MG63 (cell line): ENCODE results near the gene PBX3. TPM values are rescaled to one million over a fixed set of nuclear protein-coding genes. Genes with fewer than 3 reads are reported as not detected.
A peak's percentile ranks its signal among the peaks of the same experiment; 100 is the strongest.

Experiments used
- DNase-seq: peaks from one replicate; pipeline ENCODE4 v3.0.0-alpha.2; 2020
- H3K27me3 ChIP-seq: fragments of 250-450 bp; sonication (Bioruptor Pico); 2 replicates; pipeline ENCODE4 v1.5.1; 2020; ENCODE audit warnings: mild to moderate bottlenecking, moderate library complexity
- H3K36me3 ChIP-seq: fragments of 250-450 bp; sonication (Bioruptor Pico); 2 replicates; pipeline ENCODE4 v1.5.1; 2020; ENCODE audit warnings: mild to moderate bottlenecking, moderate library complexity
- H3K4me3 ChIP-seq: fragments of 250-450 bp; sonication (Bioruptor Pico); 2 replicates; pipeline ENCODE4 v1.5.1; 2020; ENCODE audit warnings: mild to moderate bottlenecking, moderate library complexity
- H3K9me3 ChIP-seq: fragments of 250-450 bp; sonication (Bioruptor Pico); 2 replicates; pipeline ENCODE4 v1.5.1; 2020; ENCODE audit warnings: mild to moderate bottlenecking, moderate library complexity
- total RNA-seq: library from RNA; depleted of rRNA; stranded (reverse); fragments of >200 nt; shearing (Covaris generic); gene quantifications from 2 replicates; pipeline ENCODE4 v1.2.3, GENCODE V29; 2014; ENCODE audit warnings: low replicate concordance

PBX3 gene
- total RNA-seq, 1 experiment from 2014 or later: 12.4 TPM

DNA sequence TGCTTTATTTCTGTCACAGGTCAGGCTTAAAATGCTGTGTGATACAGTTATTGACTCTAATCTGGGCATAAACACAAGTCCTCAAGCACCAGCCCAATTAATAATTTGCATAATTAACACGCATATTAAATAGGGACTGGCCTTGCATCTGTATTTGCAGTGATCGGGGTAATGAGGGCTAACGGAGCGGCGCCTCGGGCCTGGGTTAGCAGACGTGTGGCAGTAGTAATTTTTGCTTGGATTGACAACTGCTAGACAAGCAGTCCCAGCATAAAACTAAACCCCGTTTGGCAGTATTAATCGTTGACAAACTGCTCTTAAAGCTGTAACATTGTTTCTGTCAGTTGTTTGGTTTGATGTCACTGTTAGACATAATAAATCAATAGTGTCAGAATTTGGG is 109.2 kb downstream of the PBX3 start:
- H3K9me3 ChIP-seq: 0 out of 2 replicates have a peak, but pooled peaks cover 1% of the 10 kb centered on the region
- no peaks in the 10 kb centered on the region for H3K27me3 ChIP-seq
- no peak overlapping the region for H3K4me3 ChIP-seq
- no peaks in the 10 kb centered on the region for H3K36me3 ChIP-seq
- no peak for DNase-seq

GRCh38 chr9:125861405-125862058 is 114.4 kb downstream of the PBX3 start:
- no peaks in the 10 kb centered on the region for H3K36me3 ChIP-seq
- H3K27me3 ChIP-seq: no peaks in the 10 kb centered on the region
- H3K4me3 ChIP-seq: no peak overlapping the region
- H3K9me3 ChIP-seq: peaks cover 4% of the 10 kb centered on the region; the same call in 1 of the 2 replicates
- no peak for DNase-seq

DNA sequence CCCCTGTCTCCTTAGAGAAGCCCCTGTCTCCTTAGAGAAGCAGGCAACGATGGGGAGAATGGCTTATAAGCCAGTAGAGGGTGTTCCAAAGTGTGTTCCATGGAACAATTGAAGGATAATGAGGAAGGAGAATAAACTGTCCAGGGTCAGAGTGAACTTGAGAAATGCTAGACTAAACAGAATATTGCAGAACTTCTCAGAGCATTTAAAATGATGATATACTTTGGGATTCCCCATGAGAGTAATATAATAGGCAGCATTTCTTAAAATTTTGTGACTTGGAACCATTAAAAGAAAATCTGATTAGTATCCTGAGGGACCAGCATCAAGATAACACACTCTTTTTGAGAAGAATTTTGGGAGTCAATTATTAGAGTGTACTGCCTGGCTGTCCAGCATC is 116.8 kb downstream of the PBX3 start:
- H3K27me3 ChIP-seq: no peaks in the 10 kb centered on the region
- H3K36me3 ChIP-seq: no peaks in the 10 kb centered on the region
- no peak overlapping the region for H3K4me3 ChIP-seq
- peaks cover 4% of the 10 kb centered on the region; the same call in 1 of the 2 replicates for H3K9me3 ChIP-seq
- no peak for DNase-seq

DNA sequence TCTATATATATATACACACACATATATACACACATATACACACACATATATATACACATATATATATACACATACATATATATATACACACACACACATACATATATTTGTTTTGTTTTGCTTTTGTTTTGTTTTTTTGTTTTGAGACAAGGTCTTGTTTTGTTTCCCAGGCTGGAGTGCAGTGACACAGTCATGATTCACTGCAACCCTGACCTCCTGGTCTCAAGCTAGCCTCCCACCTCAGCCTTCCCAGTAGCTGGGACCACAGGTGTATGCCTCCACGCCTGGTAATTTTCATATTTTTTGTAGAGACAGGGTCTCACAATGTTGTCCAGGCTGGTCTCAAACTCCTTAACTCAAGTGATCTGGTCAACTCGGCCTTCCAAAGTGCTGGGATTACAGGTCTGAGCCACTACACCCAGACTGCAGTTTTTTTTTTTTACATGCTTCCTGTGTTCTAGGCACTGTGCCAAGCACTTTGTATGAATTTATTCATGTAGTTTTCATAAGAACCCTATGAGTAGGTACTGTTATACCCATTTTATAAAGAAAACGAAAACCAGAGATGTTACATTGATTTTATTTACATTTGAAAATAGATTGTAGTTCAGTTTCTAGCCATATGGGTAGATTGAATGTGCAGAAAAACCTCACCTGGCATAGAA is 120.7 kb downstream of the PBX3 start:
- DNase-seq: no peak
- Histone ChIP-seq H3K36me3 (no peaks in the 10 kb centered on the region), H3K4me3 (no peak overlapping the region), H3K9me3 (no peaks in the 10 kb centered on the region), H3K27me3 (no peaks in the 10 kb centered on the region)

DNA sequence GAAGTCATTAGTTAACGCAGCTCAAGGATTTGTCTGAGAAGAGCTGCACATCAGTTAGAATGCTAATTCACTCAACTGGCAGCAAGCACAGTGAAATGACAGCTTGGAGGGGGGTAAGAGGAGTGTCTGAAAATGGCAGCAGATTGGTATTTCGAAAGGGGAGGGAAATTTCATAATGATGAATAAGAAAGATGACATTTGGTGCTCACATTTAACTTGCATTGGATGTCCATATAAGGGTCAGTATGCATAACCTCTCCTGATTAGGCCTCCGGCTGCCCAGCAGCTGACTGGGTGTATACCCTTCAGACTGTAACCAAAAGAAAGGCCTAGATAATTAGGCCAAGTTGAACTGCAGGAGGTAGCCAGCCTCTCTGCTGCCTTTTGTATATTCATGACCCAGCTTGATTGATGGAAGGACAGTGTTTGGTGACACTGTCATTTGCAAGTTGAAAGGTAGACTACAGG is 131.0 kb downstream of the PBX3 start:
- Histone ChIP-seq H3K9me3 (no peaks in the 10 kb centered on the region), H3K27me3 (no peaks in the 10 kb centered on the region), H3K4me3 (no peak overlapping the region), H3K36me3 (no peaks in the 10 kb centered on the region)
- no peak for DNase-seq

GRCh38 chr9:125881042-125881441 is 133.9 kb downstream of the PBX3 start:
- H3K36me3 ChIP-seq: no peaks in the 10 kb centered on the region
- no peak for DNase-seq
- H3K9me3 ChIP-seq: no peaks in the 10 kb centered on the region
- no peak overlapping the region for H3K4me3 ChIP-seq
- H3K27me3 ChIP-seq: no peaks in the 10 kb centered on the region

DNA sequence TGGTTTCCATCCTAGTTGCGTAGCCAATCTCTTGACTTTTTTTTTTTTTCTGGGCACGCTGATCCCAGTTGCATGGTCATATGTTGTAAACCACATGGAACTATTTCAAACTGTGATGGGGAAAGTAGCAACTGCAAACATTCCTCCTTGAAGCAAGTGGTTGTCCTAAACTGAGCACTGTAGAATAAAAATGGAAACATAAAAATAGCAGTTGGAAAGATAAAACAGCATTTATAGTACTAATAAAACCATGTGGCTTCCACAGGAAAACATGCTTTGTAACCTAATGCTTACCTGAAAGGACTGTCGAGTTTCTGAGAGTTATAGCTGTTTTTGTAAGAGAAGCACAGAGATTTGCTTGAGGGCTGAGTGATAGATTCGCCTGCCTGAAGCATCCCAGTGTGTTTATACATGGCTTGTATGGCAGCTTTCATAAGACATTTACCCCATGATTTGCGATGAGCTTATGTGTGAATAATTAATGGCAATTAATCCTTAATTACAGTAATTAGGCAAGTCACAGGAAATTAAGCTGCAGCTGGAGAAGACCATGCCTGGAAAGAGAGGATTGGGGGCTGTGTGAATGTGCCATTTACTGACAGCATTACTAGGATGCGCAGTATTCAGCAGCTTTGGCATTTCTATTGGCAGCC is 136.5 kb downstream of the PBX3 start:
- no peak for DNase-seq
- Histone ChIP-seq H3K9me3 (no peaks in the 10 kb centered on the region), H3K36me3 (no peaks in the 10 kb centered on the region)

DNA sequence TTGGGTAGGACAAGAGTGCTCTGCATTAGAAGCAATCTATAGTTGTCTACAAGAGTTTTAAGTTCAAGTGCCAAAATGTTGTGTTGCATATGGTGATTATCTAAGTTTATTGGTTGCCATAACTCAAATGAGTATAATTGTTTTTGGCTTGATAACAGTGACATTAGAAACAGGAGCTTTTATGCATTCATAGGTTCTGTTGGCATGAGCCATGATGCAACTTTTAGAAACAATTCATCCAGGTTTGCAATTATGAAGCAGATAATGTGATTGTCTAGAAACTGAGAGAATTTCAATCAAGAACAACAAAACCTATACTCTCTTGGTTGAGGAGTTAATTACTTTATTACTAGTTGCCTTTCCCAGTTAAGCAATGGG is 137.0 kb downstream of the PBX3 start:
- Histone ChIP-seq H3K4me3 (no peak overlapping the region), H3K27me3 (no peaks in the 10 kb centered on the region), H3K9me3 (no peaks in the 10 kb centered on the region), H3K36me3 (no peaks in the 10 kb centered on the region)
- DNase-seq: no peak

More for the DNA sequence above, 136.5 kb downstream of the PBX3 start:
- Histone ChIP-seq H3K4me3 (no peak overlapping the region), H3K27me3 (no peaks in the 10 kb centered on the region)

GRCh38 chr9:125885405-125886034 is 138.3 kb downstream of the PBX3 start:
- no peaks in the 10 kb centered on the region for H3K36me3 ChIP-seq
- DNase-seq: no peak
- H3K9me3 ChIP-seq: no peaks in the 10 kb centered on the region
- no peak overlapping the region for H3K4me3 ChIP-seq
- no peaks in the 10 kb centered on the region for H3K27me3 ChIP-seq

DNA sequence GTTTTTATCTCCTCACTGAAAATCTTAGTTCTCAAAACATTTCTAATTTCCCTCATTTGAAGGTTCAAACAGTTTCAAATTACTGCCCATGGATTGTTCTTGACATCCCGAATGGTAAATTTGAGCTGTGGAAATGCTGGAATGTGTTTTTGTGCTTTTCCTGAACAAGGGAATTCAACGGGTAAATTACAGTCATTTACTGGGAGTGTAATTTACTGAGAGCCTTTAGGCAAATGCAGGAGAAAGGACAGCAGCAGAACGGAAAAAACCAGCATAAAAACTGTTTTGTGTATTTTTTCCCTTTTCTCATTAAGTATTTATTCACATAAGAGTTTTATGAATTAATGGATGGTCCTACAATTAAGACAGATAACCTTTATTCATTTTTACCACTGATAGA is 139.2 kb downstream of the PBX3 start:
- no peaks in the 10 kb centered on the region for H3K9me3 ChIP-seq
- H3K27me3 ChIP-seq: no peaks in the 10 kb centered on the region
- H3K4me3 ChIP-seq: no peak overlapping the region
- no peak for DNase-seq
- H3K36me3 ChIP-seq: no peaks in the 10 kb centered on the region

DNA sequence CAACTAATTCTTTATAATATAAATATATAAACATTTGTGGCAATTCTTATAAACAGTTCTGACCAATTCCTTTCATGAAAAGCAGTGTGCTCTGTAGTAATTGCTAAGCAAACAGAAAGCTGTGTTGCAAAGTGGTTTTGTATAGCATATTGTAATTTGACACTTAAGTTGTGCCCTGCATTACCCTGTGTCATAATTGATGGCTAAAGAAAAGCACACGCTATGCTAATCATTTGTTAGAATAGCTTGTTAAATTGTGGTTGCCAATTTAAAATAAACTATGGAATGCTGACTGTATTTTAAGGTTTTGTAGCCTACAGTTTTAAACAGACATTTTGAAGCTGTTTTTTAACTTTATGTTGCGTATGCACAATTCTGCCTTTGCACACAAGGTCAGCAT is 140.0 kb downstream of the PBX3 start:
- H3K9me3 ChIP-seq: no peaks in the 10 kb centered on the region
- no peaks in the 10 kb centered on the region for H3K27me3 ChIP-seq
- DNase-seq: no peak
- no peak overlapping the region for H3K4me3 ChIP-seq
- H3K36me3 ChIP-seq: no peaks in the 10 kb centered on the region

DNA sequence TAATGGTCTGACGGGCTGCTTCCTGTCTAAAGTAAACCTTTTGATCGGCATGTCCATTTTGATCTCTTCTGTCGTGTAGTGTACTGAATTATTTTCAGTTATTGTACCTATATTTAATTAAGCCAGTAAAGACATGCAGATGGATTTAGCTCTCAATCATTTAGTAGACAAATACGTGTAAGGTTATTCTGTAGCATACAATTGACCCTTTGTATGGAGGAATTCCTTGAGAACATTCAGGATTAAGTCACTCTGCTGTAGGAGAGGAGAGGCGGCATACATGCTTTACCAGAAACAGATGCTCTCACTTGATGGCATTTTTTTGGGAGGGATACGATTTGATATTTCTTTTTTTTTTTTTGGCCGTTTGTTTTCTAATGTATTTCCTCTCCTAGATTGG is 141.0 kb downstream of the PBX3 start:
- H3K27me3 ChIP-seq: no peaks in the 10 kb centered on the region
- no peaks in the 10 kb centered on the region for H3K36me3 ChIP-seq
- DNase-seq: no peak
- no peaks in the 10 kb centered on the region for H3K9me3 ChIP-seq
- no peak overlapping the region for H3K4me3 ChIP-seq

DNA sequence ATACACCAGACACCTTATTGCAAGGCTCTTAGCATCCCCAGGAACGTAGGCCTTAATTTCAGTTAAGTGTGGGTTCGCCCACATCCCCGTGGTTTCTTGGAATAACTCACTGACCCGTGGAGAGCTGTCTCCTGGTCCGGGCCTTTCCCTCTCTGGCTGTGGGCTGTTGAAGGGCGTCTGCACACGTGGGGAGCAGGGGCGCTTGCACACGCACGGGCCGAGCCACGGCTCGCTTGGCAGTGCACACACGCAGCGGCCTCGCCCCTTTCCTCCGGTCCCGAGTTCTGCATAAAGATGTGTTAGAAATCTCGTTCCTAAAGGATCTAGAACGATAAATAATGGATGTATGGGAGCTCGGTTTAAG is 141.9 kb downstream of the PBX3 start:
- Histone ChIP-seq H3K36me3 (no peaks in the 10 kb centered on the region), H3K4me3 (peak overlapping the region; percentile 44), H3K9me3 (no peaks in the 10 kb centered on the region), H3K27me3 (no peaks in the 10 kb centered on the region)
- DNase-seq: peak; percentile 6

GRCh38 chr9:125889476-125890419 is 142.6 kb downstream of the PBX3 start:
- Histone ChIP-seq H3K27me3 (no peaks in the 10 kb centered on the region), H3K9me3 (no peaks in the 10 kb centered on the region), H3K4me3 (peak overlapping the region; percentile 44), H3K36me3 (no peaks in the 10 kb centered on the region)
- peak; percentile 49 for DNase-seq

GRCh38 chr9:125890826-125891225 is 143.7 kb downstream of the PBX3 start:
- H3K36me3 ChIP-seq: no peaks in the 10 kb centered on the region
- no peak for DNase-seq
- no peaks in the 10 kb centered on the region for H3K9me3 ChIP-seq
- H3K4me3 ChIP-seq: no peak overlapping the region
- H3K27me3 ChIP-seq: no peaks in the 10 kb centered on the region

- Histone ChIP-seq H3K4me3 (no peak overlapping the region), H3K27me3 (no peaks in the 10 kb centered on the region), H3K9me3 (no peaks in the 10 kb centered on the region), H3K36me3 (no peaks in the 10 kb centered on the region)
- no peak for DNase-seq
Measured at GRCh38 chr9:125893277-125893676, 146.1 kb downstream of the PBX3 start.
